HUDEP-2 (cell line): ENCODE results near the gene TMEM270.
A peak's percentile ranks its signal among the peaks of the same experiment; 100 is the strongest.
"Not testable (repeated sequence)": the region's sequence is repeated elsewhere in the genome, so short reads cannot be mapped to it uniquely, and the experiment has no call there.

Experiments used
- DNase-seq, 76 experiments: peaks; one replicate each; lab custom pipeline; 2025; ENCODE audit not compliant: unreplicated experiment in 76 of 76; lab: John Stamatoyannopoulos, UW

Gene TMEM270, protein sequence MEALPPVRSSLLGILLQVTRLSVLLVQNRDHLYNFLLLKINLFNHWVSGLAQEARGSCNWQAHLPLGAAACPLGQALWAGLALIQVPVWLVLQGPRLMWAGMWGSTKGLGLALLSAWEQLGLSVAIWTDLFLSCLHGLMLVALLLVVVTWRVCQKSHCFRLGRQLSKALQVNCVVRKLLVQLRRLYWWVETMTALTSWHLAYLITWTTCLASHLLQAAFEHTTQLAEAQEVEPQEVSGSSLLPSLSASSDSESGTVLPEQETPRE

DNA sequence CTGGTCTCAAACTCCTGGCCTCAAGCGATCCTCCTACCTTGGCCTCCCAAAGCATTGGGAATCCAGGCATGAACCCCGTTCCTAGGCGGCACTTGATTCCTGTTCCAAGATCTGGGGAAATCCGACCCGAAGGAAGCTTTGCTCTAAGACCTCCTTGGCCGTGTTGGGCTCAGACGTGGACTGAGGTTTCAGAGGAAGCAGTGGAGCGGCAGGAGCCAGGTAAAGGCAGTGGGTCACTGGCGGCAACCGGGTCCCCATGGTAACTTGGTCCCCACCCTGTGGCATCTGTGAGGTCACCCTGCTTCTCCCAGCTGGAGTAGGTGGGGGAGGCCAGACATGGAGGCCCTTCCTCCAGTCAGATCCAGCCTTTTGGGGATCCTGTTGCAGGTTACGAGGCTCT lies at the start of gene TMEM270:
Gene TMEM270, plus strand, starts transcription at position 301 of the 400 bp plus-strand sequence. Its CDS starts 36 bp downstream, at position 337.
- DNase-seq, result no peak

DNA sequence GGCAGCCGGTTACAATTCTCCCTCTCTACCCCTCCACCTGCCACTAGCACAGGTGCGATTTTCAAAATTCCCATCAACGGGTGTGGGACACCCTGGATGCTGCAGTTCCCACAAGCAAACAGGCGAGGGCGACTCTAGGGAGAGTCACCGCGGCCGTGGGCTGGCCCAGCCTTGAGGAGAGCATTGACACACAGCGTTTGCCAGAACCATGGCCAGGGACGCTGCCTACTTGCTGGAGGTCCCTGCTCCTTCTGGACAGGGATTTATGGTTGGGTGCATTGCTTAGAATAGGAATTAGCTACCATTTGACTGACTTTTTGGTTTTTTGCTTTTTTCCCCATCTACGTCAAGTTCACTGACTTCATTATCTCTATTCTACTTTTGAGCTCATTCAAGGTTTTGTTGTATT lies 49.2 kb upstream of the TMEM270 start:
- peak in 63 of 76 experiments; percentile 9 to 72 (median 44) for DNase-seq

DNA sequence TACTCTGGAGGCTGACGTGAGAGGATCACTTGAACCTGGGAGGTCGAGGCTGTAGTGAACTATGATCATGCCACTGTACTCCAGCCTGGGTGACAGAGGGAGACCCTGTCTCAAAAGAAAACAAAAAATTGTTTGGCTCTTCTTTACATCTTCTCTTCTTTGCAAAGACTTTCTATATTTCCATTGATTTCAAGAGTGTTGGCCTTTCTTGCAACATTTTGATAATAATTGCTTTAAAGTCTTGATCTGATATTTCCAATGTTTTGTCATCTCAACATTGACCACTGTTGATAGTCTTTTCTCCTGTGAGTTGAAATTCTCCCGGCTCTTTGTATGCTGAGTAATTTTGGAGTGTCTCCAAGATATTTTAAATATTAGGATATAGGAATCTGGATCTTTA lies 48.0 kb upstream of the TMEM270 start:
- DNase-seq, result no peak

DNA sequence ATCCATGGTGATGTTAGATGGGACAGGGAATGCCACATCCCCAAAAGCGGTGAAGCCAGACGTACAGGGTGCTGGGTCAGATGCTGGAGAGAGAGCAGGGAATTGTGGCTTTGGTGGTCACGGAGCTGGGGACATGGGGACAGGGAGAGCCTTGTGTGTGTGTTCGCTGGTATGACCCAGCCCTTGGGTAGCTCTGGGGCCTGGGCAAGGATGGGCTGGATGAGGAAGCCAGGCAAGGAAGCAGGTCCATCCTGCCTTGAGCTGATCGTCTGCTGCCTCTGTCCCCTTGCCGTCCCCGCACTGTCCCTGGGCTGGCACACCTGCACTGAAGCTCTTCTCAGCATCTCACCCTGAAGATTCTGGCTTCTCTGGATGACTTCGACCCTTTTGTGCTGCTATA lies 45.5 kb upstream of the TMEM270 start:
- DNase-seq, result no peak

DNA sequence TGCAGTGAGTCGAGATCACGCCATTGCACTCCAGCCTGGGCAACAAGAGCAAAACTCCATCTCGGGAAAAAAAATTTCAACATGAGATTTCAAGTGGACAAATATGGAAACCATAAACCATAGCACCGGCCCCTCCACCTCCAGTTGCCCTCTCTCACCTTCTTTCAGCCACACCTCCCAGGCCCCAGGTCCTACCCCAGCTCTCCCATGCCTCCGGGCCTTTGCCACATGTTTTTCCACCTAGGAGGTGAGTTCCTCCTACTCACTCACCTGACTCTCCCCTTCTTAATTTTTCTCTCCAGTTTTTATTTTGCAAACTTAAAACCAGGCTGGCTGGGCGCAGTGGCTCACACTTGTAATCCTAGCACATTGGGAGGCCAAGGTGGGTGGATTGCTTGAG lies 43.8 kb upstream of the TMEM270 start:
- DNase-seq, result no peak

DNA sequence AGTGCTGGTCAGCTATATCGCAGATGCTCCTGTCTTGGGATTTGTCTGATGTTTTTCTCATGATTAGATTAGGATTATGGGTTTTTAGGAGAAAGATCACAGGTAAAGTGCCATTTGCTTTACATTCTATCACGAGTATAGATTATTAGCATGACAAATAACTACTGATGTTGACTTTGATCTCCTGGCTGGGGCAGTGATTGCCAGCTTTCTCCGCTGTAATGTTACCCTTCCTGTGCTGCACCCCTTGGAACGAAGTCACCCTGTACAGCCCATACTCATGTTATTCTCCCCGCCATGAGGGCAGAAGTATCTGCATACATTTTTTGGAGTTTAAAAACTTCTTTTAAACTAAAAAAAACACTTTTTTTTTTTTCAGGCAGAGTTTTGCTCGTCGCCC lies 40.9 kb upstream of the TMEM270 start:
- DNase-seq, result no peak

DNA sequence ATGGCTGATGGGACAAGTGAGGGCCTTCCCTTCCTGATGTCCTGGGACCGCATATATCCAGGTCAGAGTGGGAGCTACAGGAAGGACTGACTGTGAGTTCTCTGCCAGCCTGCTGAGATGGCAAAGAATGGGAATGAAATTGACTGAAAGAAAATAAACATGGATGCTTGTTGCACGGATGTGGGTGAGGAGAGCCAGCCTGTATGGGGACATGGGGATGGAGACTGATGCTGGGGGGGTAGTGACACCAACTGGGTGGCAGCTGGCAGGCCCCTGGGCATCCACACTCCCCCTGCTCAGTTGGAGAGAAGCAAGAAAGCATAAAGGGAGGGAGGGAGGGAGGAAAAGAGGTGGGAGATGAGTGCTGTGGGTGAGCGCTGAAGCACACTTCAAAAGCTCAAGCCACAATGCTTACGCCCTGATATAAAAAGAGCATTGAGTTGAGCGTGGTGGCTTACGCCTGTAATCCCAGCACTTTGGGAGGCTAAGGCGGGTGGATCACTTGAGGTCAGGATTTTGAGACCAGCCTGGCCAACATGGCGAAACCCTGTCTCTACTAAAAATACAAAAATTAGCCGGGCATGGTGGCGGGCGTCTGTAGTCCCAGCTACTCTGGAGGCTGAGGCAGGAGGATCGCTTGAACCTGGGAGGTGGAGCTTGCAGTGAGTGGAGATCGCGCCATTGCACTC lies 39.2 kb upstream of the TMEM270 start:
- not testable (repeated sequence) for DNase-seq

DNA sequence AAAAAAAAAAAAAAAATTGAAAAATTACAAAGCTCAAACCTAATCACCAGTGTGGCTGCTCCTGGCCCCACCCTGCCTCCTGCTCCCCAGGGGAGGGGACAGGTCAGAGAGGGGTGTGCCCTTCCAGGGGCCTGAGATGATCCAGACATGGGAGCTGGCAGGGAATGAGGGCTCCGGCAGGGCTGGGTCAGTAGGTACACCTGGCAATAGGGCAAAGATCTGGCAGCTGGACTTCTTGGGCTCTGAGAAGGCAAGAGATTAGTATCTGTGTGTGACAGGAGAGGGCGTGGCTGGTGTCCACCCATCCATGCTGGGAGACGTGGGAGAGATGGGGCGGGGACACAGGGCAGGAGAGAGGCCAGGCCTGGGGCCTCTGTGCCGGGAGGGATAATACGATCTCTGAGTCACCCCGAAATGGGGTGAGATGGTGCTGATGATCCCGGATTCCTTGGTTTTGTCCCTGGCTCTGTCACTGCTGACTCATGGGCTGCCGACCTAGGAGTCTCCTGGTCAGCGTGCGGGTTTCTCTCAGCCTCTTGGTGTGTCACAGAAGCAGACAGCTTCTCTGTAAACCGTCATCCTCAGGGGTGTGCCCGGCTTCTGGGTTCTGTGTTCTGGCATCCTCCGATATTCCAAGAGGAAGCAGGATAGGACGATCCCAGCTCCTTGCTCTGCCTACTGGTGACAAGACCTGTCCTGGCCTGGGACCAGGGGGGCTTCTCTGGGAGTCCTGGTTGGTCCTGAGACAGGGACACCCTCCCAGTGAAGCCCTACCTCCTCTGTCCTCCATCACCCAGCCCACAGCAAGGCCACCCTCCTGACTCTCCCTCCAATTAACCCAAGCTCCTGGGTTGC lies 38.4 kb upstream of the TMEM270 start:
- peak in 74 of 76 experiments; percentile 19 to 86 (median 70) for DNase-seq

DNA sequence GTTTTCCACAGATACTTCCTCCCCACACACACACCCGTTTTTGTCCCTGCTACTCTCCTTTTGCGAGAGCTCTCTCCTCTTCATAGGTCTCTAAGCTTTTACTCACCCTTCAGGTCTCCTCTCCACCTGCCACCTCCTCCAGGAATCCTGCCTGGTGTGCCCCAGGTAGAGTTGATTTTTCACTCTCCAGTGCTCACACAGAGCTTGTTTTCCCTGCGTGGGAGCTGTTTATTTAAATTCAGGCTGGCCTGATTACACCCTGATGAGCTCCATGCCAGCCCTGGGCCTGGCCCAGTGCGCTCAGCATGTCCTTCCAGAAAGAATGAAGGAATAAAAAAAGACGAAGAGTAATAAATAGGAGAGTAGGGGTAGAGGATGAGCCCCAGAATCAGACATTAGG lies 37.7 kb upstream of the TMEM270 start:
- DNase-seq, result no peak

DNA sequence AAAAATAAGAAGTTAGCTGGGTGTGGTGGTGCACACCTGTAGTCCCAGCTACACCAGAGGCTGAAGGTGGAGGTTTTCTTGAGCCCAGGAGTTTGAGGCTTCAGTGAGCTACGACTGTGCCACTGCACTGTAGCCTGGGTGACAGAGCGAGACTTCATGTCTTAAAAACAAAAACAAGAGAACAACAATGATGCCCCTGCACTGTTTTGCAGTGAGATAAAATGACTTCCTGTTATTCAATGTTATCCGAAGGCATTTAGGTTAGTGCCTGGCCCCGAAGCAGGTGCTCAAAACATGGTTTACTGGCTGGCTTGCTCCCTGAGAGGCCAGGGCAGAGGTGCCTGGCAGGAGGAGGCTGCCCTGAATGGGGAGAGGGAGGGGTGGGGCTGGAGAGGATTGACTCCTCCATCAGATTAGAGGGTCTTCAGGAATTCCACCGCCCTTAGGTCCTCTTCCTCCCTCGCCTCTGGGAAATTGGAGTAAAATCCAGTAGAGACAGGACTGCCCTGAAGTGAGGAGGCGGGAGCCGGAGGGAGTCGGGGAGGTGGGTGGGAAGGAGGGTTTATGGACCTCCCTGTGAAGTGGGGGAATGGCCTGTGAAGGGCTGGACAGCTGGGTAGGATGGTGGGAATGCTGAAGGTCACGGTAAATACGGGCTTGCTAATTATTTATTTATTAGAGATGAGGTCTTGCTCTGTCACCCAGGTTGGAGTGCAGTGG lies 36.9 kb upstream of the TMEM270 start:
- DNase-seq, result no peak

DNA sequence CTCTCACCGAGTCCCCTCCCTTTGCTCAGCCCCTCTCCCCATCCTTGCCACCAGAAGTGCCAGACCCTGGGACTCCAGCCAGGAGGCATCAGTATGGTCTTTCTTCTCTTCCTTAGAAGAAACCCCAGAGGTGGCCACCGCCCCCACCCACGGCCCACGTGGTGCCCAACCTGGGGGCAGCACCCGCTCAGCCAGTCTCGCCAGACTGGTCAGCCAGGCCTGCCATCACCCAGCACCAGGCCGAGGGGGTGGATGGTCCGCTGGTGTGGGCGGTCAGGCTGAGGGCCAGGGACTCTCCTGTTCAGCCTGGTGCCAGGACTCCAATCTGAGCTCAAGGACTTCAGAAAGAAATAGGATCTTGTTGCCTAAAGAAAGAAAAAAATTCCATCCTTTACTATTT lies 36.0 kb upstream of the TMEM270 start:
- DNase-seq, result no peak

DNA sequence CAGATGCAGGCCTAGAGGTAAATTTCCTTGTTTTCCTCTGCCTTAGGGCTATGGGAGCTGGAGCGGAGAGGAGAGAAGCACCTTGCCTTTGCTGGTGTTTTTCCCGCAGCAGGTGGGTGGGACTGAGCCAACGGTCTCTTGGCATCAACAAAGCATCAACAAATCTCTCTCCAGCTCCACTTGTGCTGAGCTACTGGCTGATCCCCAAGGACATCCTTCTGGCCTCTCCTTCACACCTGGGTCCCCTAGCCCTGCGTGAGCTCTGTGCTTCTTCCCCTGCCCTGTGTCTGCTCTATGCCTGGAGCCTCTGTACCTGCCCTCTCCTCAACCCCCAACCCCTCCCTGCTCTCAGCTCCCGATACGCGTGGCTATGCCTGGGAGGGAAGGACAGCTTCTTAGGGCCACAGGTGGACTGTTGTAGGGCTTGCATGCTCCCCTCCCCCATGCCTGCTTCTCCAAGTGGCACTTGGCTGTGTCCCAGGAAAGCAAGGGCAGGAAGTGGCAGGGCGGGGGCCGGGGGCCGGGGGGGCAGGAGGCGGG lies 33.3 kb upstream of the TMEM270 start:
- peak in 61 of 76 experiments; percentile 7 to 77 (median 55) for DNase-seq

DNA sequence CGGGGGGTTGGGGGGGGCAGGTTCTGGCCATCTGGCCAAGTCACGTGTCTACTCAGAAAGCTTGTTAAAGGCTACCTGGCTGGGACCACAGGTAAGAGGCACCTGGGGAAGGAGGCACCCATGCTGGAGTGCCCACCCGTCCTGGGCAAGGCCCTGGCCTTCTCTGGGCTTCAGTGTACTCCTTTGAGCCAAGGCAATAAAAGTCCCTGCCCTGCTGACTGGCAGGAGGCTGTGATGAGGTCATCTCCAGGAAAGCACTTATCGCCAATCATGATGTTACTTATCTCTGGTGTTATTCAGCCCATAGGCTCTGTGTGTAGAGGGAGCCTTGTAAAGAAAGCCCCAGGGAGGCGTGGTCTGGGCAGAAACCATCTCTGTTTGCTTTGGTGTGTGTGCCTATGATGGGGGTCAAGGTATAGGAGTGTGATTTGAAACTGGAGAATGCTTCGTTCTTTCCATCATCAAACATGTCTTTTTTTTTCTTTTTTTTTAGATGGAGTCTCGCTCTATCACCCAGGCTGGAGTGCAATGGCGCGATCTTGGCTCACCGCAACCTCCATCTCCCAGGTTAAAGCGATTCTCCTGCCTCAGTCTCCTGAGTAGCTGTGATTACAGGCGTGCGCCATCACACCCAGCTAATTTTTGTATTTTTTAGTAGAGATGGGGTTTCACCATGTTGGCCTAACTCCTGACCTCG lies 32.7 kb upstream of the TMEM270 start:
- DNase-seq, result peak in 69 of 76 experiments; percentile 17 to 88 (median 66)

DNA sequence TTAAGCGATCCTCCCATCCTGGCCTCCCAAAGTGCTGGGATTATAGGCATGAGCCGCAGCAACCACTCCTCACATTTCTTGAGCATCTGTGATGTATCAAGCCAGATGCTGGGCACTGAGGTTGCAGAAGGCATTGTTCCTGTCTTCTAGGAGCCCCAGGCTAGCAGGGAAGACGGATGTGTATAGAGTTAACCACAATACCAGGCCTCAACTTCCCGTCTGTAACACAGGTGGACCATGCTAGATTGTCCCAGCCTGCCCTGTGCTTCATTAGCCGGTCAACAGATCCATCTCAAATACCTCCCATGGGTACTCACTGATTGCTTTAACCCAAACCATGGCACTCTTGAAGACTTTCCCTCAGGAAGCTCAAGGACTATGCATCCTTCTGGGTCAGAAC lies 32.0 kb upstream of the TMEM270 start:
- no peak for DNase-seq

DNA sequence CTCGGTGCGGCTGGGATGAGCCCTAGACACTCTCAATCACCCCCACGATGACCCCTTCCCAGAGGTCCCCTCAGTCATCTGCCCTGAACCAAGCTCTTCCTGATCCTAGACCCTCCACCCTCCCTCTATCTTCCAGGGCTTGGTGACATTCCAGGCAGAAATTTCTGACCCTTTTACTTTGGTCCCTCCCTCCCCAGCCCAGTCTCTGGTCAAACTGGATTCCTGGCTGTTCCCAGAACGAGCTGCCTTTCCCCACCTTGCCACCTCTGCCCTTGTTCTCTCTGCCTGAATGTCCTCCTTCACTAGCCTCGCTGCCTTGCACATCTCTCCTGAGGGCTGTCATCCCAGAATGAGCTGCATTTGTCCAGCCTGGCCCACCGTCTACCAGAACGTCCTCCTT lies 31.5 kb upstream of the TMEM270 start:
- DNase-seq, result no peak

DNA sequence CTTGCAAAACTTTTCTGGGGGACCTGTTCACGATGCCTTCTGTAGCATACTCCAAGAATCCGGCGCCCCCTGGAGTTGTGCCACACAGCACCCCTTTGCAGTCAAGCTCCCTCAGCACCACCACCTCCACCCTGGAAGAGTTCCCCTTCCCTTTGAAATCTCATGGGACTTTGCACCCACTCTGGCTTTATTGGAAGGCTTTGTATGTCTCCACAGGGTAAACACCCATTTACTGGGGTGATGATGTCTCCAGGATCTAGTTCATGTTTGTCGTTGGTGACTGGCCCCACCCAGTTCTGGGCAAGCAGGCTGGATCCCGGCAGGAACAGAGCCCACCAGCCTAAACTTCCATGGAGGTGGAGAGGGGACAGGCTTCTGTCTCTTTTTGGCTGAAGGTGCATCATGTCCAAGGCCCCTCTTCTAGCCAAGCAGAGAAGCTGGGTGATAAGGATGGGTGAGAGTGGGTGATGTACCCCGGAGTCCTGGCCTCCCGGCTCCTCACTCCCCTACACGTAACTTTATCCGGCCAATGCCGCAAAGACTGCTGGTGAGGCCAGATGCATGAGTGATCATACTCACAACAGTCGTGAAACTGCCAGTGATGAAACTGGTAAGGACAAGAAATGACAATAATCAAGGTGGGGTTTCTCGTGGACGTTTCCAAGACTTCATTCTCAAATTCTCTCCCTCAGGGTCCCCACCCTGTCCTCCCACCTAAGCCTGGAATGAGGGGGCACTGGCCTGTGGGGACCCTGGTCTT lies 30.9 kb upstream of the TMEM270 start:
- no peak for DNase-seq

DNA sequence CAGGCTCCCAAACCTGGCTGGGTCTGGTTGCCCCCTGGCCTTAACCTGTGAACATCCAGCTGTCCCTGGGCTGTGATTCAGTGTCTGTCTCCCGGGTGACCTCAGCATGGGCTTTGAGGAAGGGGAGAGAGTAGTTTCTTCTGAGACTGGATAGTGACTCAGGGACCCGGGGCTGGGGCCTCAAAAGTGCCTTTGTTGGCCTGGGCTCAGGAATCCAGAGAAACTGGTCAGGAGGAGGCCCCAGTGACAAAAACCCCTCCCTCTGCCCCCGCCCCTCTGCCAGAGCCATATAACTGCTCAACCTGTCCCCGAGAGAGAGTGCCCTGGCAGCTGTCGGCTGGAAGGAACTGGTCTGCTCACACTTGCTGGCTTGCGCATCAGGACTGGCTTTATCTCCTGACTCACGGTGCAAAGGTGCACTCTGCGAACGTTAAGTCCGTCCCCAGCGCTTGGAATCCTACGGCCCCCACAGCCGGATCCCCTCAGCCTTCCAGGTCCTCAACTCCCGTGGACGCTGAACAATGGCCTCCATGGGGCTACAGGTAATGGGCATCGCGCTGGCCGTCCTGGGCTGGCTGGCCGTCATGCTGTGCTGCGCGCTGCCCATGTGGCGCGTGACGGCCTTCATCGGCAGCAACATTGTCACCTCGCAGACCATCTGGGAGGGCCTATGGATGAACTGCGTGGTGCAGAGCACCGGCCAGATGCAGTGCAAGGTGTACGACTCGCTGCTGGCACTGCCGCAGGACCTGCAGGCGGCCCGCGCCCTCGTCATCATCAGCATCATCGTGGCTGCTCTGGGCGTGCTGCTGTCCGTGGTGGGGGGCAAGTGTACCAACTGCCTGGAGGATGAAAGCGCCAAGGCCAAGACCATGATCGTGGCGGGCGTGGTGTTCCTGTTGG lies 30.0 kb upstream of the TMEM270 start, which contains the start of gene CLDN4:
Gene CLDN4, plus strand, starts transcription at position 316 of the 903 bp plus-strand sequence. Its CDS starts 206 bp downstream, at position 522.
- DNase-seq, result no peak

DNA sequence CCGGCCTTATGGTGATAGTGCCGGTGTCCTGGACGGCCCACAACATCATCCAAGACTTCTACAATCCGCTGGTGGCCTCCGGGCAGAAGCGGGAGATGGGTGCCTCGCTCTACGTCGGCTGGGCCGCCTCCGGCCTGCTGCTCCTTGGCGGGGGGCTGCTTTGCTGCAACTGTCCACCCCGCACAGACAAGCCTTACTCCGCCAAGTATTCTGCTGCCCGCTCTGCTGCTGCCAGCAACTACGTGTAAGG lies 29.4 kb upstream of the TMEM270 start:
- DNase-seq, result no peak
